Gastrocnemius medialis (tissue), 4 donors: Measurements from ENCODE around the gene SGMS1. TPM values are rescaled to one million over a fixed set of nuclear protein-coding genes. Genes with fewer than 3 reads are reported as not detected.

Experiments used
- ATAC-seq, 2 donors: fragments of 150-250 bp; one replicate each; pipeline ENCODE4 v1.9.1; 2016
- DNase-seq, 2 donors: peaks; one replicate each; pipeline ENCODE4 v3.0.0-alpha.2; 2019
- H3K27ac ChIP-seq, 4 donors: fragments of 200-600 bp; sonication (generic); 1 replicate in 1 of 4; 2 replicates in 3 of 4; pipeline ENCODE4 v1.5.1; 2016 to 2018; ENCODE audit warnings: mild to moderate bottlenecking in 2 of 4, moderate library complexity in 1 of 4
- H3K27me3 ChIP-seq, 3 donors: fragments of 200-600 bp; sonication (generic) in 2 of 3; 1 replicate in 1 of 3; 2 replicates in 2 of 3; pipeline versions ENCODE4 v1.5.1 to v1.6.0; 2016 to 2019; ENCODE audit warnings: mild to moderate bottlenecking in 1 of 3, moderate library complexity in 1 of 3
- H3K36me3 ChIP-seq, 2 donors: fragments of 200-600 bp; sonication (generic) in 1 of 2; one replicate each; pipeline ENCODE4 v1.5.1; 2017 to 2018
- H3K4me1 ChIP-seq, 2 donors: fragments of 200-600 bp; sonication (generic) in 1 of 2; one replicate each; pipeline ENCODE4 v1.5.1; 2016 to 2017; ENCODE audit warnings: mild to moderate bottlenecking in 2 of 2
- H3K4me3 ChIP-seq, 4 donors: fragments of 200-600 bp; sonication (generic) in 3 of 4; 1 replicate in 1 of 4; 2 replicates in 3 of 4; pipeline ENCODE4 v1.5.1; 2016 to 2019; ENCODE audit warnings: mild to moderate bottlenecking in 2 of 4
- H3K9me3 ChIP-seq, 3 donors: fragments of 200-600 bp; sonication (generic) in 2 of 3; 1 replicate in 1 of 3; 2 replicates in 2 of 3; pipeline ENCODE4 v1.5.1; 2016 to 2019
- POLR2A ChIP-seq, 2 donors: fragments of 450-650 bp; IDR thresholded peaks; one replicate each; pipeline ENCODE4 v1.6.1; 2017; ENCODE audit warnings: antibody characterized with exemption in 2 of 2, mild to moderate bottlenecking in 2 of 2, moderate library complexity in 2 of 2
- in situ Hi-C, 4 donors: fragments of 200-750 bp; cut with MboI; loops; one replicate each; pipeline versions ENCODE4 v1.15.0 to v1.8.0; 2017; ENCODE audit warnings: low sequenced_read_pairs in 4 of 4
- intact Hi-C: fragments of 100-400 bp; cut with DNase I; formaldehyde crosslinking; loops from one replicate; pipeline ENCODE4 v1.15.1; 2023; ENCODE audit warnings: low total_unique reads
- total RNA-seq, 4 donors: library from RNA; depleted of rRNA; stranded (reverse); fragments of >200 nt; gene quantifications; one replicate each; pipeline versions ENCODE4 v1.1.0 to v1.2.3, GENCODE V29; 2016
- TF ChIP-seq, protein P1 (sequence below), 5 experiments: fragments of 450-650 bp in 3 of 5; fragments of 200-600 bp in 2 of 5; sonication (generic) in 2 of 5; IDR thresholded peaks in 4 of 5; conservative IDR thresholded peaks in 1 of 5; 1 replicate in 4 of 5; 2 replicates in 1 of 5; pipeline ENCODE4 v1.5.1; 2016 to 2019; ENCODE audit warnings: antibody characterized with exemption in 5 of 5, mild to moderate bottlenecking in 3 of 5, moderate library complexity in 3 of 5

Gene SGMS1
- total RNA-seq, 4 donors from 2014 or later, result 17.6 to 30.7 (median 25.0) TPM

DNA sequence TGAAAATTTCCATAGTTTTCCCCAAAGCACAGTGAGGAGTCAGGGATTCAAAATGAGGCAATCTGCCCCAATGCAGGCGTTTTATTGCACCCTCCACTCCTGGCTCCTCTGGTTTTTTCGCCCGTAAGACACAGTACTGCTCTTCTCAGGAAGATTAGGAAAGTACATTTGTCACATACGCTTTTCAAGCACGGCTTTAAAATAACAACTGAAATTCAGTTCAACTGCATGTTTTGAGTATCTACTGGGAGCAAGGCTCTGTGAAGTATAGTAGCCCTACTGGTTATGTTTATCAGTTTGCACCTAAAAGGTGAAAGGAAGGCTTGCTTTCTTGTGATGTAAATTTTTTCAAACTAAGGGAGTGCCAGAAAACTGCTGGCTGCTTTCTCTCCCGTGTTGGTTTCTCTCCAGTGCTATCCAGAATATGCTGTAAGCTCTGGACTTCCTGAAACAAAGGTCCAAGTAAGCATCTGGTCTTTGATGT lies 1.9 kb upstream of the SGMS1 start:
- Histone ChIP-seq H3K4me1 (peaks cover 11 to 19% of the 10 kb centered on the region in 2 donors), H3K27me3 (no peaks in the 10 kb centered on the region), H3K36me3 (peaks cover 0 to 13% of the 10 kb centered on the region in 2 donors), H3K9me3 (no peaks in the 10 kb centered on the region), H3K4me3 (peak overlapping the region; percentile 73 to 90 (median 84)), H3K27ac (peak overlapping the region; percentile 94 to 100 (median 98))
- intact Hi-C loops, result loop anchor here (1.0 to 10.0 kb wide), 5 partner anchors 64 to 1091 kb away; partner anchors contain the start of genes CSTF2T, ERCC6 and WASHC2A
- TF ChIP-seq, protein P1, sequence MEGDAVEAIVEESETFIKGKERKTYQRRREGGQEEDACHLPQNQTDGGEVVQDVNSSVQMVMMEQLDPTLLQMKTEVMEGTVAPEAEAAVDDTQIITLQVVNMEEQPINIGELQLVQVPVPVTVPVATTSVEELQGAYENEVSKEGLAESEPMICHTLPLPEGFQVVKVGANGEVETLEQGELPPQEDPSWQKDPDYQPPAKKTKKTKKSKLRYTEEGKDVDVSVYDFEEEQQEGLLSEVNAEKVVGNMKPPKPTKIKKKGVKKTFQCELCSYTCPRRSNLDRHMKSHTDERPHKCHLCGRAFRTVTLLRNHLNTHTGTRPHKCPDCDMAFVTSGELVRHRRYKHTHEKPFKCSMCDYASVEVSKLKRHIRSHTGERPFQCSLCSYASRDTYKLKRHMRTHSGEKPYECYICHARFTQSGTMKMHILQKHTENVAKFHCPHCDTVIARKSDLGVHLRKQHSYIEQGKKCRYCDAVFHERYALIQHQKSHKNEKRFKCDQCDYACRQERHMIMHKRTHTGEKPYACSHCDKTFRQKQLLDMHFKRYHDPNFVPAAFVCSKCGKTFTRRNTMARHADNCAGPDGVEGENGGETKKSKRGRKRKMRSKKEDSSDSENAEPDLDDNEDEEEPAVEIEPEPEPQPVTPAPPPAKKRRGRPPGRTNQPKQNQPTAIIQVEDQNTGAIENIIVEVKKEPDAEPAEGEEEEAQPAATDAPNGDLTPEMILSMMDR (IDR thresholded peaks at IDR 0.05 in 4 of 5, conservative IDR thresholded peaks at IDR 0.05 in 1 of 5), result no peak
- TF ChIP-seq POLR2A (IDR thresholded peaks at IDR 0.05), result no peak
- ATAC-seq, result no peak
- DNase-seq, result no peak
- in situ Hi-C loops, result no loop called here

DNA sequence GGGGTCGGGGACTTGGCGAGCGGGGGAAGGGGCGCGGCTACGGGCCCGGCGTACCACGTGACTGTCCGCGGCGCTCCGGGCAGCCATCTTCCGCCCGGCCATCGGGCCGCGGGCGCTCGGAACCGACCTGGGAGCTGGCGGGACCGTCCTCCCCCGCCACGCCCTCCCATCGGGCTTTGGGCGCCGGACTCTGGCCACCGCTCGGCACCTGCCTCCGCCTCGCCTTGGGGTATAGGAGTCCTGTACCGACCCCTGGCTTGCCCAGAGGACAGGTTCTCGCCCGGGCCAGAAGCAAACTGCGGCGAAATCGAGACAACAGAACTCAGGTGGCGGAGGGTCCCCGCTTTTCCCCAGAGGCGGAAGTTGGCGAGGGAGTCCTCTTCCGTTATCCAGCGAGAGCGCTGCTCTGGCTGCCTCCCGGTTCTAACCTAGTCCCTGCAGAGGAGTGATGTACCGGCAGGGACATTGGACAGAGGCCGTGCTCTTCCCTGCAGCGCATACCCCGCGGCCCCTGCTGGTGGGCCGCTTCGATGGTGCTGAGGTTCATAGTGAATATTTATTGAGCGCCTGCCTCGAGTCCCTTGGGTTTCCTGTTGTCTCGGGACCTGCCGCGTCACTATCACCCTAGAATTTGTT lies 1.2 kb upstream of the SGMS1 start:
- Histone ChIP-seq H3K4me3 (peak overlapping the region; percentile 73 to 90 (median 84)), H3K36me3 (peaks cover 0 to 7% of the 10 kb centered on the region in 2 donors), H3K27me3 (no peaks in the 10 kb centered on the region), H3K9me3 (no peaks in the 10 kb centered on the region), H3K27ac (peak overlapping the region; percentile 94 to 100 (median 98)), H3K4me1 (peaks cover 15 to 23% of the 10 kb centered on the region in 2 donors)
- intact Hi-C loops (loop anchor here (1.0 to 10.0 kb wide), 7 partner anchors 64 to 1090 kb away; partner anchors contain the start of genes CSTF2T, ERCC6, PARG and TIMM23B), in situ Hi-C loops (loop anchor here in 1 of 4 donors (25.0 kb wide), 1 partner anchor 213 kb away; no protein-coding TSS in a partner anchor)
- peak; percentile 54 to 59 for ATAC-seq
- peak; percentile 48 to 61 for DNase-seq
- TF ChIP-seq, protein P1 (IDR thresholded peaks at IDR 0.05 in 4 of 5, conservative IDR thresholded peaks at IDR 0.05 in 1 of 5), result peak; percentile 57 to 81 (median 70)
- no peak for TF ChIP-seq POLR2A (IDR thresholded peaks at IDR 0.05)

DNA sequence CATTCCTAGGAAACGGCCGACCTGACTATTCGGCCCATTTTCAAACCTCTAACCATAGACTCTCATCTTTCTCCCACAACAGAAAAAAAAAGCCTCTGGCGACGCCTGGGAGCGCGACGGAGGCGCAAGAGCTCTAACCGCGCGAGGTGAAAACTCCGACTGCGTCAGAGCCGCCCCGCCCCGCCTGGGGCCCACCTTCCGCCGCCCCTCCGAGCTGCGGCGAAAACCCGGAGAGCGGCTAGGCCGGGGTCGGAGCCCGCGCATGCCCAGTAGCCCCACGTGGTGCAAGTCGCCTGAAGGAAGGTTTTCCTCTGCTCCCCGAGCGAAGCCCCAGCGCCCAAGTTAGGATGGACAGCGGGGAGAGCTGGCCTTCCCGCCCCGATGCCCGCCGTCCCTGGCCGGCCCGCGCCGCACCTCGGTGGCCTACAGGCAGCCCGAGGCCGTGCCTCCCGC lies 683 bp upstream of the SGMS1 start:
- peaks cover 15 to 27% of the 10 kb centered on the region in 2 donors for H3K4me1 ChIP-seq
- H3K27me3 ChIP-seq, result no peaks in the 10 kb centered on the region
- TF ChIP-seq, protein P1 (IDR thresholded peaks at IDR 0.05 in 4 of 5, conservative IDR thresholded peaks at IDR 0.05 in 1 of 5), result no peak
- TF ChIP-seq POLR2A (IDR thresholded peaks at IDR 0.05), result peak; percentile 65 to 66
- H3K36me3 ChIP-seq, result peaks cover 0 to 1% of the 10 kb centered on the region in 2 donors
- peak overlapping the region; percentile 73 to 90 (median 84) for H3K4me3 ChIP-seq
- ATAC-seq, result peak; percentile 61 to 70
- no peaks in the 10 kb centered on the region for H3K9me3 ChIP-seq
- H3K27ac ChIP-seq, result peak overlapping the region; percentile 94 to 100 (median 98)
- in situ Hi-C loops, result loop anchor here in 1 of 4 donors (25.0 kb wide), 1 partner anchor 212 kb away; no protein-coding TSS in a partner anchor
- intact Hi-C loops, result loop anchor here (1.0 to 10.0 kb wide), 6 partner anchors 206 to 1090 kb away; partner anchors contain the start of genes CSTF2T, ERCC6, PARG and TIMM23B
- DNase-seq, result peak; percentile 93 to 94

DNA sequence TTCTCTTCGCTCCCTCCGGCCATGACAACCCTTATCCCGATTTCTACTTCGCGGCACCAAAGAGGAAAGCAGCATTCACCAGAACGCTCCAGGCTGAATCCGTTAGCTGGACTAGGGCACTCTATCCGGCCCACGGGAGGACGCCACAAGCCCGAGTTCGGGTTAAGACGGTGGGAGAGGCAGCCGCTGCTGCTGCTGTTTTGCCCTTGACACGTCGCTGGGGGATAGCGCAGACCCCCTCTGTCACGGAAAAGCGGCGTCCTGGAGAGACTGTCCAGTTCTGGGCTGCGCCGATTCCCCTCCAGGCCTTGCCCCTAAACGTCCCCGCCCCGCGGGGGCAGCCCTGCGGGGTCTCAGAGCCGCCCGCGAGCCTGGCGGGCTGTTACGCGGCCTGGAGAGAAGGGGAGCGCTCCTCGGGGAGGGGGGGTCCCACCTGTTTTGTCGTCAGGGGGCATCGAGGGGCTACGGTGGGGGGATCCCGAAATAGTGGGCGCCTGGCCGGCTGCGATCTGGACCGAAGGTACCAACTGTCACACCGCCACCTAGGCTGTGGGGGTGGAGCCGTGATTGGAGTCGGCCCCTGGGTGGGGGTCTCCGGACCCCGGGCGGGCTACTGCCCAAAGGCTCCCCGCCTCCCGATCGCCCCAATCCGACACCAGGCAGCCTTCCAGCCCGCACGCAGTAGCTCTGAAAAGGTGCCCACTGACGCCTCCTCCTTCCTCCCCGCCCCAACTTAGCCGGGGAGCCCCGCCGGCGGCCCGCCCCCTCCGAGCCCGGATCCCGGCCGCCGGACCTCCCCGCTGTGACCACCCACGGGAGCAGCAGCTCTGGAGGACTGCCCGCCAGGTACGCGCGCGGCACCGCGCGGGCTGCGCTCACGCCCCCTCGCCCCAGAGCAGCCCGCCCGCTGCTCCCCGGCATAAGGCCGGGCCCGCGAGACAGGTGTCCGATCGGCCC lies 772 bp downstream of the SGMS1 start:
- in situ Hi-C loops (loop anchor here in 1 of 4 donors (25.0 kb wide), 1 partner anchor 211 kb away; no protein-coding TSS in a partner anchor), intact Hi-C loops (loop anchor here (2.0 to 10.0 kb wide), 5 partner anchors 238 to 1088 kb away; partner anchors contain the start of genes ERCC6, PARG, TIMM23B and WASHC2A)
- H3K4me1 ChIP-seq, result peaks cover 15 to 31% of the 10 kb centered on the region in 2 donors
- H3K27me3 ChIP-seq, result no peaks in the 10 kb centered on the region
- peak overlapping the region; percentile 73 to 90 (median 84) for H3K4me3 ChIP-seq
- peak; percentile 9 to 11 for ATAC-seq
- no peaks in the 10 kb centered on the region for H3K36me3 ChIP-seq
- DNase-seq, result peak; percentile 25 to 46
- H3K9me3 ChIP-seq, result no peaks in the 10 kb centered on the region
- peak overlapping the region; percentile 94 to 100 (median 98) for H3K27ac ChIP-seq
- TF ChIP-seq, protein P1 (IDR thresholded peaks at IDR 0.05 in 4 of 5, conservative IDR thresholded peaks at IDR 0.05 in 1 of 5), result no peak
- no peak for TF ChIP-seq POLR2A (IDR thresholded peaks at IDR 0.05)
